Eye (tissue), 1 donor: ENCODE results near the gene APOC3.

Experiments used
- DNase-seq: peaks from one replicate; pipeline ENCODE4 v3.0.0-alpha.2; 2015

The APOC3 gene

DNA sequence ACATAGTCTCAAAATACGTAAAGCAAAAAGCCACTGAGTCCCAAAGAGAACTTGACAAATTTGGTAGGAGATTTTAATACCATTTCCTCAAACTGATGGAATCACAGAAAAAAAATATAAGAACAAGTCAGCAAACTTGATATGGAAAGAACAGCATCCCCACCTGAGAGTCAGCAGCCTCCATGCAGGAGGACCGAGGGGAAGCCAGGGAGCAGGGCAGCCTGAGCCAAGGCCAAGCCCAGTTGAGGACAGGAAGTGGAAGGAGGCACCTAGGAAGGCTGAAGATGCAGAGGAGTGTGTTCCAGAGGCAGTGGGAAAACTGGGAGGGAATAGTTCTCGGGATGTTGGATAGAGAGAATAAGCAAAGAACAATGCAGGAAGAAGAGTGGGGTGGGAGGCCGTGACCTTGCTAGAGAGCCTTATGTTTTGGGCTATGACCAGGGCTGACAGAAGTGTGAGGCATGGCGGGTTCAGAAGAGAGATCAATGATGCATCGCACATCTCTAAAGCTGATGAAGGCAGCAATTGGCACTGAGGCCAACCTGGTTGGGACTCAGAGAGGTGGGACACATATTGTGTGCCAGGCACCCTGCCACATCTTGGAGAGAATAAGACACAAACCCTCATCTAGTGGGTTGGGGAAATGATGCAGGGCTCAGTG, 22.0 kb upstream of the APOC3 start:
- DNase-seq: no peak

DNA sequence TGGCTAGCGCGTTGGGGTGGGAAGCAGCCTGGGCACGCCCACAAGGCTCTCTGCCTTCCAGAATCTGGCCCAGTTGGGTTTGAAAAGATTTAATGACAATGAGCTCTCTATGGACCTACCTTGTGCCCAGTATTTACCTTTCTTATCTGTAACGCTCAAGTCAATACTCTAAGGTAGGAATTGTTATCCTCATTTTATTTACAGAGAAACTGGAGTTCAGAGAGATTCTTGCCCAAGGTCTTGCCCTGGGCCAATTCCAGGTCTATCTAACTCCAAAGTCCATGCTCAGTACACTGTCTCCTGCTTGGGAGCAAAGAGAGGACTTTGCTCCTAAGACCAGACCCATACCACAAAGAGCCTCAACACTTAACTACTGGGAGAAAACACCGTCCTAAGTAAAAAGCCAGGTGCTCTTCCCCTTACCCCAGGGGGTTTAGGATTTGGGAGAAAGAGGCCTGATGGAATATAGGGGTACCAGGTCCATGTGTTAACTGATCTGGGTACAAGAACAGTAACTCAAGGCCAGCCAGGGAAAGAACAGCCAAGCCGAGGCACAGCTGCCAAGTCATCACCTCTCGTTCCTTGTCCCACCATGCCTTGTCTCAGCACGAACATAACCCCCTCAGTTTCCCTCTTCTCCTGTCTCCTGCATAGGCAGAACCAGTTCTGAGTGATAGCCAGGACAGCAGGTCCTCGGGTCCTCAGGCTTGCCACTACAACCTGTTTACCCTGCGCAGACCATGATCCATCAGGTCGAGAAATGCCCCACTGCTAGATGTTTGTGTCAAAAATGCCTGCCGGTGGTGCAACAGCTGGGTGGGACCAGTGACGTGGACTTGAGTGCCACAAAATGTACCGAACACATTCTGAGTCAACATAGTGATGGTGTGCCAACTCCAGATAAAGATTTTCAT, 21.2 kb upstream of the APOC3 start:
- DNase-seq: no peak

DNA sequence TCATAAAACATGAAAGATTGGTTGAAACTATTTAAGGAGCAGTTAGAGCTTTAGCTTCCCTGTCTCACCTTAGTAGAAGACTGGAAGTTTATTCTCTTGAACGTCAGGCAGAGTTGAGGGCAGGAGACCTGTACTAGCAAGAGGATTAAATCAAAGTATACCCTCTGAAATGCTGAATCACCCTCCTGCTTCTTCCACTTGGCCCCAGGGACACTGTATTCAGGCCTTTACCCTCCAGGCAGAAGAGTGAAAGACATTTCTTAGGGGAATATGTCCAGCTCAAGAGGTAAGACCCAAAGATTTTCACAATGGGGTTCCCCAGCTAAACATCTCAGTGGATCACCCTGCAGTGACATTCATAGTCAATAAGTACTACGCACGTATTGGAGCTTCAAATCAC, 18.5 kb upstream of the APOC3 start:
- DNase-seq: no peak

DNA sequence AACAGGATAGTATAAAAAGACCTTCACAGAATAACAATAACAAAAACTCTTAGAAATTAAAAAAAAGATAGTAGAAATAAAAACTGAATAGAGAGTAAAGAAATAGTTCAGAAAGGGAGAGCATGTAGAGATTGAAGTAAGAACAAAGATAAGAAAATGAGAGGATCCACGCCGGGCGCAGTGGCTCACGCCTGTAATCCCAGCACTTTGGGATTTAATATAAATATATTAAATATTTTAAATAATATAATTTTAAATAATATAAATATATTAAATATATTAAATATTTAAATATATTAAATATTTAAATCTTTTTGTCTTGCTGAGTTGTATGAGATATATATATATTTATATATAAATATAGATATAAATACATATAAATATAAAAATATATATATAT, 17.6 kb upstream of the APOC3 start:
- no peak for DNase-seq

DNA sequence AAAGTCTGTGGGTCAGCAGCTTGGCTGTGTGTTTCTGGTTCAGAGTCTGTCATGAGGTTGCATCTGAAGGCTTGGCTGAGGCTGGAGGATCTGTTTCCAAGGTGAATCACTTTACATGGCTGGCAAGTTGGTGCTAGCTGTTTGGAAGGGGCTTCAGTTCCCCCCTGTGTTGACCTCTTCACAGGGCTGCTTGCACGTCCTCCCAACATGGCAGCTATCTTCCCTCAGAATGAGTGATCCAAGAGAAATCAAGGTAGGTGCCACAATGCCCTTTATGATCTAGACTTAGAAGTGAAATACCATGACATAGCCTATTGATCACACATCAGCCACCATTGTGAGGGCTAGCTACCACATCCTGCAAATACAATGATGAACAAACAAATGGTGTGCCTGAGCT, 16.5 kb upstream of the APOC3 start:
- no peak for DNase-seq

DNA sequence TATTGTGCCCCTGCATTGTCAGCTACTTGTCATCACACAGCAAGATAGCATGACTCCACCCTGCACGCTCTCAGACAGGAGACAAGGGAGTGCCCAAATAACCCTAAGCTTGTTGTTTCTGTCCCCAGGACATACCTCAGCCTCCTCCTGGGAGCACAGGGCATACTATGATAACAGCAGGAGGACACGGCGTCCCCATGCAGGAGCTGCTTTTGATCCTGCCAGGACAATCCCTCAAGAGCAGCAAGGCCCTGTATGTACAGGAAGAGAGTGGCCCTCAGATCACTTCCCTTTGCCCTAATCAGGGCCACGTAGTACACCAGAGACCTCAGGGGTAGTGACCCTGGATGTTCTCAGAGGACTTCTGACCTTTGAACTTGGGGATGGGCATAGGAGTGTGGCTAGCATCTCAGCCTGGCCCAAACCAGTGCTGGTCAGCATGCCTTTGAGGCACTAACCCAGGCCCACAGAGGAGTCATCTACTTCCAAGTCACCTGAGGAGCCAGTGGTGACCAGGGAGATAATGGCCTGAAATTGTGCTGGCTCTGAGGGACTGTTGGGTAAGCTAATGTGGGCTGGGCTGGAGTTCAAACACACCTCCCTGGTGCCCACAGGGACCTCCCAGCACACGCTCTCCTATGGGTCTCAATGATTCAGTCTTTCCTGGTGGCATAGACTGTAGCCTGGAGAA, 15.8 kb upstream of the APOC3 start:
- DNase-seq: no peak

DNA sequence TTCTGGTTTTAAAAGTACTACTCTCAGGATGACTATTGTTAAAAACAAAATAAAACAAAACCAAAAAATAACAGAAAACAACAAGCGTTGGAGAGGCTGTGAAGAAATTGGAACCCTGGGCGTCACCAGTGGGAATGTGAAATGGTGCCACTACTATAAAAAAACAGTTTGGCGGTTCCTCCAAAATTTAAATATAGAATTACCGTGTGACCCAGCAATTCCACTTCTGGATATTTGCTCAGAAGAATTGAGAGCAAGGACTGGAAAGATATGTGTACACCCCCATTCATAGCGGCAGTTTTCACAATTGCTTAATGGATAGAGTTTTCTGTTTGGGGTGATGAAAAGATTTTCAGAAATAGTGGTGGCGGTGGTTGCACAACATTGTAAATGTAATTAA, 15.2 kb upstream of the APOC3 start:
- DNase-seq: no peak

DNA sequence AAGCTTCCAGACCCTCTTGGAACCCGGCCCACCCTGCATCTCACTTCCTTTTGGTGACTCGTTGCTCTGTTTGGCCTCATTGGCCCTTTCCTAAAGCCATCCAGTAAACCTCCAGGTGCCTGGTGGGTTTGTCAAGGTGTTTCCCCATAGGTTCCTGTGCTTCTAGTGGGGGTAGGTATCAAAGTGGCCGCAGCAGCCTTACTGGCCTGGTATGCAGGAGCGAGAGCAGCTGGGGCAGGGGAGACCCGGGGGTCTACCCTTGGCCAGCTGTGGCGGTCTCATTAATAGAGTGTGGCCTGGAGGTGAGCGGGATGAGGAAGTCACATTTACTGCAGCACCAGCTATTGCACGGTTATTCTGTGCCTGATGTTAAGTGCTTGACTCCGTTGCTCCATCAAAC, 10.7 kb upstream of the APOC3 start:
- no peak for DNase-seq

DNA sequence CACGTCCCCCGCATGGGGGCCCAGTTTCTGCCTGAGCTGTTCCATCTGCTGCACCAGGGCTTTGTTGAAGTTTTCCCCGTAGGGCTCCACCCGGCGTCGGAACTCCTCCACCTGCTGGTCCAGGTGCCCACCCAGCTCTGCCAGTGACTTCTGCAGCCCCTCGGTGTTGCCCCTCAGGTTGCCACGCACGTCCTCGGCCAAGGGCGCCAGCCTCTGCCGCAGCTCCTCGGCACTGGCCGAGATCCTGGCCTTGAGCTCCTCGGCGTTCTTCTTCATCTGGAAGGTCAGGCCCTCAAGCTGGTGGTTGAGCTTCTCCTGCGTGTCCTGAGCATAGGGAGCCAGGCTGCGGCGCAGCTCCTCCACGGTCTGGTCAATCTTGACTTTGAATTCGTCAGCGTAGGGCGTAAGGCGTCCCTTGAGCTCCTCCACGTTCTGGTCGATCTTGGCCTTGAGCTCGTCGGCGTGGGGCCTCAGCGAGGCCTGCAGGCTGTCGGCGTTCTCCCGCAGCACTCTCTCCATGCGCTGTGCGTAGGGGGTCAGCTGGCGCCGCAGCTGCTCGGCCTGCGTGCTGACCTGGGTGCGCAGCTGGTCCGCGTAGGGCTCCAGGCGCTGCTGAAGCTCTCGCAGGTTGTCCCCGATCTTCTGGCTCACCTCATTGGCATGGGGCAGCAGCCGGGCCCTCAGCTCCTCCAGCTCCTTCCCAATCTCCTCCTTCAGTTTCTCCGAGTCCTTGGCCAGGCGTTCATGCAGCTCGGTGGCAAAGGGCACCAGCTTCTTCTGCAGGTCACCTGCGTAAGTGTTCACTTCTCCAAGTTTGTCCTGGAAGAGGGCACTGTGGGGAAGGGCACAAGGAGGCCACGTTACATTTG, 8.4 kb upstream of the APOC3 start:
- DNase-seq: no peak

DNA sequence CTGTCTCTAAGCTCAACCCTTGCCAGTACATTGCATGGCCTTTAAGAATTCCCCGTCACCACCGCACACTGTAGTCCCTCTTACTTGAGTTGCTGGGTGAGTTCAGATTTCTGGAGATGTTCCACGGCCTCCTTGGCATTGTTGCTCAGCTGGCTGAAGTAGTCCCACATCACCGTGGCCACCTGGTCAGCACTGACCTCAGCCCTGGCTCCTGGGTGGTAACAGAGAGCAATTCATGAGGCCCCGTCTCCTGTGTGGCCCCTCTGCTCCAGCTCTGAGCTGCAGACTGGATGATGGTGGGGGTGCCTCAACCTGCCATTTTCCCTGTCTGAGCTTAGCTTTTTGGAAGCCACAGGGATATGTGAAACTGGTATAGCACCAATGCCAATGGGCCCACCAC, 7.1 kb upstream of the APOC3 start:
- no peak for DNase-seq

DNA sequence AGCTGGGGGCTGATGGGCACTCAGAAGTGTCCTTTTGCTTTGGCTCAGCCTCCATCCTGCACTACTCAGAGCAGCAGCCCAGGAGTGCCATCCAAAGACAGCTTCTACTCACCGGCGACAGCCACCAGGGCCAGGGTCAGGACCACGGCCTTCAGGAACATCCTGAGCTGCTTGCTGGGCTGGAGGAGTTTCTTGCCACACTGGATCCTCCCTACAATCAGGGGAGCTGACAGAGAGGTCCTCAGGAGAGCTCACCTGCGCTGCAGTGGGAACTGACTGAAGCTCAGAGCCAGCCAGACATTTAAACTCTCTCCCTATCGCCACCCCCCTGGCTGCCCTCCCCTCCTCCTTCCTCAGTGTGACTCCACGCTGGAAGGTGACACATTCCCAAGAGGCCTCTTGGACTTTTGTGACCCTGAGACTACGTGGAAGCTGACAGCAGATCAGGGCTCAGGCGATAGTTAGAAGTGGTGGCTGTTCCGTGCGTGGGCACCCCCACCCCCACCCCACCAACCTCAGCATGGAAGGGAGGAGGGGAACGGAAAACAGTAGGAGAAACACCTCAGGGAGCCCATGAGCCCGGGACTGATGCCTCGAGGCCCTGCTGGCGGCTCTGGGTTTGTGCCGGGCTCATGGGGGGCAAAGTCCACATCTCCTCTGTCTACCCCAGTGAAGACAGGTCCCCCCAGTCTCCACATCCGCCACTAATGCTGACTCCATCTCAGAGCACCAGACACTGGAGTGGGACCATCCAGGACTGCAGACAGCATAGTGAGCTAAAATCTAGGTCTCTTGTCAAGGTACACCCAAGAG, 6.5 kb upstream of the APOC3 start, which contains the start of gene APOA4:
TSS of gene APOA4 (minus strand) at position 274 of the 813 bp plus-strand sequence. CDS start at position 161, 113 bp downstream.
- no peak for DNase-seq

DNA sequence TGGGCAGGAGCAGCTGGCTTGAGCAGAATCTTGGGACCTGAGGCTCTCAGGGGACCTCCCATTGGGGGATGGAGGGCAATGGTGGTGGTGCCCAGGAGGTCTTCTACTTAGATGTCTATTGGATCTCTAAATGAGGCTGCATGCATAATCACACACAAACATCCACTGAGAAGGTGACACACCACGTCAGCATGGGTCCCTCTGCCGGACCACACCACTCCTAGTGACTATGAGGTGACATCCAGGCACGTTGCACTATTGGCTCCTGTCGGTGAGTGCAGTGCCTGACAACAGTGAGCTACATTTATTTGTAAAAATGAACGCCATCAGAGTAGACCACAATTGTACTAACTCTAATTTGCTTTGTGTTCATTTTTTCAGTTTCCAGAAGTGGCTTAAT, 4.3 kb upstream of the APOC3 start:
- DNase-seq: no peak

DNA sequence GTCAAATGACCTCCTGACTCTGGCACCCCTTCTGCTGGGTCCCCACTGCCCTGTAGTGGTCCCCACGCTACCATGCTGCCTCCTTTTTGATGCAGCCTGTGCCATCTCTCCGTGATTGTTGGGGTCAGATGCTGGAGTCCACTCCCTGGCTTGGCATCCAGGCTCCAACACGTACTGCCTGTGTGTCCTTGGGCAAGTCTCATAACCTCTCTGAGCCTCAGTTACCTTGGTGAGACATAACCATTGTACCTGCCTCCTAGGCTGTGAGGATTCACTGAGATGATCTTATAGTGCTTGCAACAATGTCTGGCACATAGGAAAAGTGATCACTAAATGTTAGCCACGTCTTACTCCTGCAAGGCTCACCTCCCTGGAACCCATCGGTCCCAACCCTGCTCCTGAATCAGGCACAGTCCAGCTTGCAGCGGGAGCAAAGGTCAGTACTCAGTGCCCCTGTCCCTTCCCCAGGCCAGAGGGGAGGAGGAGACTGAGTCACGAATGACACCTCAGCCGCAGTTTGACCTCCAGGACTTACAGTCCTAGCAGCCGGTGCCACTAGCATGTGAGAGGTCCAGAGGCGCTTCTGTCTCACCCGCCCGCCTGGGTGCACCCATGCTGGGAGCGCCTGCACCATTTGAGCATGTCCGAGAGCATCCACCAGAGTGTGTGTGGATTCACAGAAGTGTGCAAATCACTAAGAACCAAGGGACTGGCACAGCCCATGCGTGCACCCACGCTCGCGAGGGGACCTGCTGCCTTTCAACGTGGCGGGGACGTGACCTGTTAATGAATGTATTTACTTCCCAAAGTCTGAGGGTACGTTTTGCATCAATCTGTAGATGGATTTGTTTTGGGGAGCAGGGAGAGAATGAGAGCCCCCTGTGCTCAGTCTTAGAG, 3.6 kb upstream of the APOC3 start:
- no peak for DNase-seq

DNA sequence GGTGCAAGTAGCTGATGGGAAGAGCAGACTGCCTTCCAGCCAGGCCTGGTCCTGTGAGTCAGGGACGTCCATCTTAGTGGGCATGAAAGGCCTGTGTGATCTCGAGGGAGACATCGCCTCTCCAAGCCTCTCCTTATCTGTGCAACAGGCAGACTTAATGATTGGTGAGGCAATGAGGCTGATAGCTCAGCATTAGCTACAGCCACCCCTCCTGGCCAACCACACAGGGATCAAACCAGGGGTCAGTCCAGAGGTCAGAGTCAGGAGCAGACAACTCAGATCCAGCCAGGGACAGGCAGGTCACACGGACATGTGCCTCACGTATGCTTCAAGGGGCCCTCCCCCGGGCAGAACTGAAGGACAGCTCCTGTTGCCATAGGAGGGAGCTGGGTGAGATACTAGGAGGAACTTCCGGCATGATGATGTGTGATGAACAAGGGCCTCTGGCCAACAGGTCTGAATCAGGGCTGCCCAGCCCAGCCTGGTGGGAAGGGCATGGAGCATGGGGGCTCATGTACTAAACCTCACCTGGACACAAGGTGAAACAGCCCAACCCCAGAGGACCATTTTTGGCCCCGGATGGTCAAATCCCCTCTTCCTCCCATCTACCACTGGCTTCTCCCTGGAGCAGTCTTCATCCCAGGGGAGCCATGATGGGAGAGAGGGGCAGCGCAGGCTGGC, 2.8 kb upstream of the APOC3 start:
- DNase-seq: no peak

DNA sequence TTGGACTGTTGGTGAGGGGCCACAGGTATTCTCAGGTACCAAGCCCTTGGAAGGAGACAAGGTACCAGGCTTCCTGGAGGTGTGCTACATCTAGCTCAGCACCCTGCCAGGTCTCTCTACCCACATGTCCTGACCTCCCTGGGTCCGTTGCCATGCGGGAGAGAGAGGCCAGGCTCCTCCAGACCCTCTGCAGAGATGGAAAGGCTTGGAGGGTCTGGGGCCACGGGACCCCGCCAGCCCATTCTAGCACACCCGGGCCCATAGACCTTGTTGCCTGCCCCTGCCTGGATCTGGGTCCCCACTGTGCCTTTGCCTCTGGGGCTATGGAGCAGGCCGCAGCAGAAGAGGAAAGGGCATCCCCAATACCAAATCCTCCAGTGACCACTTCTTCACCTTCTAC, 2.2 kb upstream of the APOC3 start:
- DNase-seq: no peak

DNA sequence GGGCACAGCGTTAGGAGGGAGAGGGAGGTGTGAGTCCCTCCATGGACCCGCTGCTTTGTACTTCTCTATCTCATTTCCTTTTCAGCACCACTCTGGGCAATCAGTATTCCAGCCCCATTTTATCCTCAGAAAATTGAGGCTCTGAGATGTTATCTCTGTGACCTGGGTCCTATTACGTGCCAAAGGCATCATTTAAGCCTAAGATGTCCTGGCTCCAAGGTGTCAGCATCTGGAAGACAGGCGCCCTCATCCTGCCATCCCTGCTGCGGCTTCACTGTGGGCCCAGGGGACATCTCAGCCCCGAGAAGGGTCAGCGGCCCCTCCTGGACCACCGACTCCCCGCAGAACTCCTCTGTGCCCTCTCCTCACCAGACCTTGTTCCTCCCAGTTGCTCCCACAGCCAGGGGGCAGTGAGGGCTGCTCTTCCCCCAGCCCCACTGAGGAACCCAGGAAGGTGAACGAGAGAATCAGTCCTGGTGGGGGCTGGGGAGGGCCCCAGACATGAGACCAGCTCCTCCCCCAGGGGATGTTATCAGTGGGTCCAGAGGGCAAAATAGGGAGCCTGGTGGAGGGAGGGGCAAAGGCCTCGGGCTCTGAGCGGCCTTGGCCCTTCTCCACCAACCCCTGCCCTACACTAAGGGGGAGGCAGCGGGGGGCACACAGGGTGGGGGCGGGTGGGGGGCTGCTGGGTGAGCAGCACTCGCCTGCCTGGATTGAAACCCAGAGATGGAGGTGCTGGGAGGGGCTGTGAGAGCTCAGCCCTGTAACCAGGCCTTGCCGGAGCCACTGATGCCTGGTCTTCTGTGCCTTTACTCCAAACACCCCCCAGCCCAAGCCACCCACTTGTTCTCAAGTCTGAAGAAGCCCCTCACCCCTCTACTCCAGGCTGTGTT, 829 bp upstream of the APOC3 start:
- DNase-seq: no peak

DNA sequence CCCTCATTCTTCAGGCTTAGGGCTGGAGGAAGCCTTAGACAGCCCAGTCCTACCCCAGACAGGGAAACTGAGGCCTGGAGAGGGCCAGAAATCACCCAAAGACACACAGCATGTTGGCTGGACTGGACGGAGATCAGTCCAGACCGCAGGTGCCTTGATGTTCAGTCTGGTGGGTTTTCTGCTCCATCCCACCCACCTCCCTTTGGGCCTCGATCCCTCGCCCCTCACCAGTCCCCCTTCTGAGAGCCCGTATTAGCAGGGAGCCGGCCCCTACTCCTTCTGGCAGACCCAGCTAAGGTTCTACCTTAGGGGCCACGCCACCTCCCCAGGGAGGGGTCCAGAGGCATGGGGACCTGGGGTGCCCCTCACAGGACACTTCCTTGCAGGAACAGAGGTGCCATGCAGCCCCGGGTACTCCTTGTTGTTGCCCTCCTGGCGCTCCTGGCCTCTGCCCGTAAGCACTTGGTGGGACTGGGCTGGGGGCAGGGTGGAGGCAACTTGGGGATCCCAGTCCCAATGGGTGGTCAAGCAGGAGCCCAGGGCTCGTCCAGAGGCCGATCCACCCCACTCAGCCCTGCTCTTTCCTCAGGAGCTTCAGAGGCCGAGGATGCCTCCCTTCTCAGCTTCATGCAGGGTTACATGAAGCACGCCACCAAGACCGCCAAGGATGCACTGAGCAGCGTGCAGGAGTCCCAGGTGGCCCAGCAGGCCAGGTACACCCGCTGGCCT, 641 bp downstream of the APOC3 start:
- DNase-seq: no peak

DNA sequence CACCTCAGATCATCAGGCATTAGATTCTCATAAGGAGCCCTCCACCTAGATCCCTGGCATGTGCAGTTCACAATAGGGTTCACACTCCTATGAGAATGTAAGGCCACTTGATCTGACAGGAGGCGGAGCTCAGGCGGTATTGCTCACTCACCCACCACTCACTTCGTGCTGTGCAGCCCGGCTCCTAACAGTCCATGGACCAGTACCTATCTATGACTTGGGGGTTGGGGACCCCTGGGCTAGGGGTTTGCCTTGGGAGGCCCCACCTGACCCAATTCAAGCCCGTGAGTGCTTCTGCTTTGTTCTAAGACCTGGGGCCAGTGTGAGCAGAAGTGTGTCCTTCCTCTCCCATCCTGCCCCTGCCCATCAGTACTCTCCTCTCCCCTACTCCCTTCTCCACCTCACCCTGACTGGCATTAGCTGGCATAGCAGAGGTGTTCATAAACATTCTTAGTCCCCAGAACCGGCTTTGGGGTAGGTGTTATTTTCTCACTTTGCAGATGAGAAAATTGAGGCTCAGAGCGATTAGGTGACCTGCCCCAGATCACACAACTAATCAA, 2.2 kb downstream of the APOC3 start:
- DNase-seq: no peak
